ENCODE data around the gene AVP.

- TF ChIP-seq CTCF (IDR thresholded peaks at IDR 0.05; ENCODE audit: insufficient read depth, low read length, poor library complexity, severe bottlenecking) (no peak), EZH2phosphoT487 (conservative IDR thresholded peaks at IDR 0.05; ENCODE audit: low read length) (no peak)
These were observed 44.4 kb downstream of the AVP start for GRCh38 chr20:3040086-3040485.

All from SU-DHL-6 (cell line).